NAMALWA (cell line): Measurements from ENCODE around the gene TMCC3.
A peak's percentile ranks its signal among the peaks of the same experiment; 100 is the strongest.

Experiments used
- DNase-seq: peaks from one replicate; pipeline ENCODE4 v3.0.0-alpha.2; 2015; ENCODE audit warnings: low spot score

TMCC3 gene

DNA sequence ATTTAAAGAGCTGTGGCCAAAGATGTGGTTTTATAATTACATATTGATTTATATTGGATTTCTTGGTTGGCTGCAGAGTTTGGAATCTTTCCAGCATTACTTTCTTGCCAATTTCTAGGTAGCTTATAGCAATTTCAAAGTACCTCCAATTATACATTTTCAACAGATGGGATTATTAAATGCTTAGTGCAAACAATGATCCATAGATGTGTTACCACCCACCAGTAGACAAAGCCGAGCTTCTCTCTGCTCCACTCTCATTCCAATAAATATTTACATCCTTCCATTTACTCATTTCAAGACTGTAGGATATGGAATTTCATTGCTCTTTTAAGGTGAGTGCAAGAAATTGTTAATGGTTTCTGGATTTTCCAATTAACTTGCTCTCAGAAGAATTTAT, 21.6 kb upstream of the TMCC3 start:
- no peak for DNase-seq

DNA sequence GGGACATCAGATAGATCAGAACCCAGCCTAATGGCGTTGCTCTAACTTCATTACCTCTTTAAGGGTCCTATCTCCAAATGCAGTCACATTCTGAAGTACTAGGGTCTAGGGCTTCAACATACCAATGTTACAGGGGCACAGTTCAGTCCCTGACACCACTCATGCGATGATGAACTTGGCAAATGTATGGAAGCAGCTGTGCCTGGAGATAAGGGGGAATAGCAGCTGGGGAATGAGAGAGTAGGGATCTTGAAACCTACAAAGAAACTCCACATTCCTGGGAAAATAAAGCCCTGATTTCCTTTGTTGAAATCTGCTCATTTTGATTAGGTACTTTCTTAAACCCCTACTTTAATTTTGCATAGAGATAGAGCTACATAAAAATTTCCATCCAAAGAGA, 20.5 kb upstream of the TMCC3 start:
- no peak for DNase-seq

DNA sequence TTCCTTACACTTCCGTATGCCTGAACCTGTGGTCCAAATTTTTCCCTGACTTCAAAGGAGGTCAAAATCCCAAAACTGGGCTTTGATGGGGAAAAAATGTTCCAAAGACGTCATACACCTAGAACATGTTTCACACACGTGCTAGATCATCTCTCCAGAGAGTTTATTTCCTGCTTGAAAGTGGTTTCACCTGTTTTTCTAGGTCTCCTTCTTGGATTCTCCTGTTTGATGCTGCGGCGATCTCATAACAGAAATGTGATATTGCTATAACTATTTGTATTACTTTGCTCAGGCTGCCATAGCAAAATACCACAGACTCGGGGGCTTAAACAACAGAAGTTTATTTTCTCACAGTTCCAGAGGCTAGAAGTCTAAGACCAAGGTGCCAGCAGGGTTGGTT, 19.7 kb upstream of the TMCC3 start:
- DNase-seq = no peak

DNA sequence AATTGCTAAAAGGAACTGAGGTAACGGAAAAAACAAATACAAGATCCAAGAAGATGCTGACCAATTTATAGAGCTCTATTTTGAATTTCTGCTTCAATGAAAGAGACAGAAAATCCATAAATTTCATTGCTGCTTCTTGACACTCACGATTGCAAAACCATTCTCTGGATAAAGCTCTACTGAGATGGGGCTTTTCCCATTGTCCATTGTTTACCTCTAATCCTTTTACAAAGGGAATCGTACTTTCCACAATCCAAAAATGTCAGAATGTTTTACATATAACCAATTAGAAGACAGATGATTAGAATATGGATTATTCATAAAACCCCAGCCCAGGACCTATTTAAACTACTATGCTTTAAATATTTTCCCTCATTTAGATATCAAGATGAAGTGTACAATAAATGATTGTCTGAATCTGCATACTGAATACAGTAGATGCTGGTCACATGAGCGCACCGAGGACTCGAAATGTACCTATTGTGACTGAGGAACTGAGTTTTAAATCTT, 16.7 kb upstream of the TMCC3 start:
- no peak for DNase-seq

DNA sequence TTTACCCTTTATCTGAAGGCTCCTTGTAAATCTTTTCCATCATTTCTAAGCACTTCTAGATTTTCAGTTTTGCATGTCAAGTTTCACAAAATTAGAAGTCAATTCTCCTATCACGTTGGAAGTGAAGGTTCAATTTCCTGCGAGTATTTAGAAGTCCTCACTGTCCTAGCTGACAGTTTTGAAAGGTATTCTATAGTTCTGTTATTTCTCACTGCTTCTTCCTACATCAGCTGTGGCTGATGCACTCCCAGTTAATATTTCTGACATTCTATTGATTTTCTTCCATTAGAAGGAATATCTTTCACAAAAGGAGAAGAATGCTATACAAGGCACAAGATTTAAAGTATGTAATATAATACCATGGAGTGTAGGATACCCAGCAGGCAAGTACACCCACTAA, 15.8 kb upstream of the TMCC3 start:
- no peak for DNase-seq

DNA sequence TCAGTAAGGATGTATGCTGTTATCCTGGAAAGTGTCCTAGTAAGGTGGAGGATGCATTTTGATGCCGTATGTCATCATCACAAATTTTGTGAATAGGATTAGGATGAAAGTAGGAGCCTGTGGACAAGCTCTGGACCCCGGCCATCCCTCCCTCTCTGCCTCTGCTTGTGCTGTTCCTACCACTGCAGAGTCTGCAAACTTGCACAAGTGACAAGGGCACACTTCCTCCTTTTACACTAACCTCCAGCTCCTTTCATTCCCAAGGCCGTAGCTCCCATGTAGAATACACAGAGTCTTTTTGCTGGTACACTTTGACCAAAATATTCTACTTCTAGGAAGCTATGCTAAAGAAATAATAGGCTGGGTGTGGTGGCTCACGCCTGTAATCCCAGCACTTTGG, 13.3 kb upstream of the TMCC3 start:
- DNase-seq = no peak

DNA sequence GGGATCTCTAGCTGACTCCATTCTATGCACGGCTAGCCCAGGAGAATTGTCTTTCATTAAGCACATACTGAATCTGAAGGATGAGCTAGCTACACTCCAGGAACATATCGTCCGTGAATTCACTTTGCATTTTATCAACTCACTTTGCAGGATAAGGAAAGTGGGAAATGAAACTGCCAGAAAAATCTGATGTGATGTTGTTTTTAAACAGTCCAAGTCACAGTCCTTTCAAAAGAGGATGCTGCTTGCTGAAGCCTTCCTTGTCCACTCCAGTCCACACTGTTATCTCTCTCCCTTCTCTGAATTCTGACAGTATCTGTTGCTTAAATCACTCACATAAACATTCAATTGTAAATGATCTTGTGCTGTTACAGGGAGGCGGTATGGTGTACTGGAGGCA, 12.7 kb upstream of the TMCC3 start:
- no peak for DNase-seq

DNA sequence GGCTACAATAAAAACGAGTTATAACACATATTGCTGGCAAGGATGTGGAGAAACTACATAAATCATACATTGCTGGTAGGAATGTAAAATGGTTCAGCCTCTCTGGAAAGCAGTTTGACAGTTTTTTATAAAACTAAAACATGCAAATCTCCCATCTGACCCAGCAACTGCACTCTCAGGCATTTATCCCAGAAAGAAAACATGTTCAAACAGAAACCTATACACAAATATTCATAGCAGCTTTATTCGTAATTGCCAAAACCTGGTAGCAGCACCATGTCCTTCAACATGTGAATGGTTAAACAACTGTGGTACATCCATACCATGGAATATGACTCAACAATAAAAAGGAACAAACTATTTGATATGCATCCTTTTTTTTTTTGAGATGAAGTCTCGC, 10.1 kb upstream of the TMCC3 start:
- DNase-seq = no peak

DNA sequence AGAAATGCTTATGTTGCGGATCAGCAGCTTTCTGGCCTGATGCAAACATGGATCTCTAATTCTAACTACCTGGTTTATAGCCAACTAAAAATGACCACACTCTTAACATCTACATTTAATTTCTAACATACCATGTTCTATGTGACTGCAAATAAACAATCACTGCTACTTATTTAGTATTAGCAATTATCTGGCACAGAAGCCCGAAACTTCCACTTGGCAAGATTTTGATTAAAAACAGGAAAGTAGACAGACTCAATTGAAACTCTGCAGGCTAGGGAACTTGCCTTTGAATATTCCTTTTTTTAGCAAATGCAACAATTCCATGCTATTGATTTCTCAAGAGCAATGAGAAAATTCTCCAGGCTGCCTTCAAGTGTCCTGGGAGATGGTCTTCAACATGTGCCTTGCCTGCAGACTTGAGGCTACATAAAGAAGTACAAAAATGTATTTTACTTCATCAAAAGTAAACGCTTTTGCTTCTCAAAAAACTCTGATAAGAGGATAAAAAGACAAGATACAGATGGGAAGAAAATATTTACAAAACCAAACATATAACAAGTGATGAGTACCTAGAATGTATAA, 9.1 kb upstream of the TMCC3 start:
- no peak for DNase-seq

DNA sequence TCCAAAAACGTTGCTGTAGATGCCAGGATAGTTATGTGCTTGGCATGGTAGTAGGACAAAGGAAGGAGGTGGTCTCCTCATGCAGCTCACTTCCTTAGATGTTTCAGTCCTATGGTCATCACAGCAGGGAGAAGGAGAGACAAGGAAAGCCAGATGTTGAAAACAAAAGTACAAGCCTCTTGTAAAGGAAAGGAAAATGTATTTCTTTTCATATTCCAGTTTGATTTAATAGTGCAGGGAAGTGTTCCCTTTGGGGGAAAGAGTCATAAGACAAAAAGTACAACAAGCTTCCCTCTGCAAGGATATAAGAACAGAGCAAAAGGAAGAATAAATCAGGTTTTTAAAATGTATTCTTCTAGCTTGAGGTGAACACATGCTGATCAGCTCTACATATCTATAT, 8.6 kb upstream of the TMCC3 start:
- DNase-seq = no peak

DNA sequence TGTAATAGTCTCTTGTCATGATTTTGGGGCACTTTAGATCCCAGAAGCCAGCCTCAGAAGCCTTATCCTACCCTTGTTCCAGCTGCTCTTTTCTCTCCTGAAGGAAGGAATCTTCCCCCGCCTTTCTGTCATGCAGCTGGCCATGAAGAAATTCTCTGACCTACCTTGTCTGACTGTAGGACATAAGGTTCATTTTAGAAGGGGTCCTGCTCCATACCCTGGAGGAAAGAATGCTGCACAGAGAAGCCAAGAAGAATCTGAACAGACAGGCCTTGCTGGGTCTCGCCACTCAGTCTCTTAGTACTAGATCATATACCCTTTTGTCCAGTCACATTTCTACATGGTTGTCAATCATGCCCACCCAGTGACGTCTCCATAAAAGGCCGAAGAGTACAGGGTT, 6.2 kb upstream of the TMCC3 start:
- DNase-seq = no peak

DNA sequence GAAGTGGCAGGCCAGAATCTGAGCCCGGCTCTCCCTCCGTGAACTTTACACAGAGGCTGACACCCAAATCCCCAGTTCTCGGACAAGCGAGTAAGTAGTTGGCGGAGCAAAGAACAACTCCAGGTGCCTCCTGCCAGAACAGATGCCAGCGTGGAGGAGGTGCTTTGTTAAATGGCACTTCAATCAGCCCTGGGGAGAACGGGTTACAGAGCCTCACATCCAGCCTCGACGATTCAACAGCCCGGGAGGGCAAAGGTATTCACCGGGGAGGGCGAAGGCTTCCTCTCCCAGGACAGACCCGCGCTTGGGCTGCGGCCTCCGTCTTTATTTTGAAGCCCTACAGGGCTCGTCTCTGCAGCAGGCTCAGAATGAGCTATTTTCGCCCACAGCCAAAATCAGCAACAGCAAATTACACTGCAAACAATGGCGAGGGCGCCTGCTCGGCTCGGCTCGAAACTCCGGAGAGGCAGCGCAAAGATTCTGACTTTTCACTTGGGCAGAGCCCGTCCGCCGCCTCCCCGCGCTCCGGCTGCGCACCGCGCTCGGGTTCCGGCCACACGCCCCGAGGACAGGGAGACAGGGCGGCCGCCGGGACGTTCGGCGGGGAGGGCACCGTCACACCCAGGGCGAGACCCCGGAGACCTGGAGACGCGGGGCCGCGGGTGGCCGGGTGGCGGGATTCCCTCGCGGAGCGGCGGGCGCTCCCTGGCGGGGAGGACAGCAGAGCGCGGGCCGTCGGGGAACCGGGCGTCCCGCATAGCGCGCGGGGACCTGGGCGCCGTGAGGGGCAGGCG, 811 bp downstream of the TMCC3 start:
- DNase-seq = no peak

DNA sequence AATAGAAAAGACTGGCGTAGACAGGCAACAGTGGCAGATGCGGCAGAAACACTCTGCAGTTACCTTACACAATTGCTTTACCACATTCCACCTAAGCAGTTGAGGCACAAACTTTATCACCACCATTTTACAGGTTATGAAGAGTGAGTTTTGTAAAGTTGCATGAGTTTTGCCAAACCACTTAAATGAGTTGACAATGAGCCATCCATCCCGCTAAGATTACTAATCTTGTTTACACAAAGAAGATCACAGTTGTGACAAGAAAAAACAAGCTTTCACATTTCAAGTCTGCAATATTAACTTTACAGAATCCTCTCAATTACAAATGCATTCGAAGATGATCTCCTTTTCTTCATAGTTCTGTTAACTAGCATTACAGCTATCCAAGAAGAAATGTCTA, 1.8 kb downstream of the TMCC3 start:
- DNase-seq = no peak

DNA sequence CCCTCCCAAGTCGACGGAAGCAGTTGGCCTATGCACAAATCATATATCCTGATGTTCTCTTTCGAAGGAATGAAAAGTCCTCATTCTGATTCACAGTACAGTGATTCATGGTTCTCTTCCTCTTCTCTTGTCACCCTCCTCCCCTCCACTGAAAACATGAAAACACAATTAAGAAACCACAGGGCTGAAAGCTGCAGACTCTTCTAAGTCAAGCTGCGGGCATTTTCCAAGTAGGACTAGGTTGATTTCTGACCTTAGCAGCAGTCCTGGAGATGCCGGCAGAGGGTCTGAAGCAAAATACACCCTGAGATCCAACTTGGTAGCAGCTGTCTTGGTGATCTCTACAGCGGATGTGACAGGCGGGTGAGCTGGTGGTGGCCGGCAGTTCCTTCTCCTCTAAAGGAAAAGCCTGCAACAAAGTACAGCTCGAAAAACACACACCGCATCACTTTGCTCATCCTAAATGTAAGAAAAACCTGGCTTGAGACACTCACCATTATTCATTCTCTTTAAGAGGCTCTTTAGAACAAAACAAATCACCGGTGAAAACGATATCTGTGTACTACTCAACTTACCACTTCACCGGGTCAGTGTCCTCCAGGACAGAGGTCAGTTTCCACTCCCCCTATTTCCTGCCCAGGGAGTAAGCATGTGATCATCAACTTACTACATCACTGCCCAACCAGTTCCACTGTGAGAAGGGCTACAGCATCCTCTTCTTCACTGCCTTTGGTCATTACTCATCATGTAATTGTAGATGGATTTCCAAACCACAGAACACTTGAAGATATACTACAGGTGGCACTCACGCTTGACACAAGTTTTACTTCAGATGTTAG, 6.0 kb downstream of the TMCC3 start:
- peak; percentile 22 for DNase-seq

DNA sequence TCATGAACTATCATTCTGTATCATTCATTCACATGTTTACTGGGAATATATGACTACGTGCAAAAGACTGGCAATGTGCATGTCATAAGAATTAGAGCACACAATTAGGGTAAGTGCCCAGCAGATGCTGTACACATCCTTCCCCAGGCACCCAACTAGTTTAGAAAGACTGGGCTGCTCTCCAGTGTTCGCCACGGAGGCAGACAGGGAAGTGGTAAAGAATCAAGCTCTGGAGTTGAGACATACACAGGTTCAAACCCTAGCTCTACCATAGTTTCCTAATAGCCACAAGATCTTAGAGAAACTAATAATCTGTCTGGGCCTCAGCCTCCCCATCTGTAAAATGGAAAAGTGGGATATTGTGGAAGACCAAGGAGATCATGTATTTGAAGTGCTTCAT, 6.8 kb downstream of the TMCC3 start:
- DNase-seq = no peak

DNA sequence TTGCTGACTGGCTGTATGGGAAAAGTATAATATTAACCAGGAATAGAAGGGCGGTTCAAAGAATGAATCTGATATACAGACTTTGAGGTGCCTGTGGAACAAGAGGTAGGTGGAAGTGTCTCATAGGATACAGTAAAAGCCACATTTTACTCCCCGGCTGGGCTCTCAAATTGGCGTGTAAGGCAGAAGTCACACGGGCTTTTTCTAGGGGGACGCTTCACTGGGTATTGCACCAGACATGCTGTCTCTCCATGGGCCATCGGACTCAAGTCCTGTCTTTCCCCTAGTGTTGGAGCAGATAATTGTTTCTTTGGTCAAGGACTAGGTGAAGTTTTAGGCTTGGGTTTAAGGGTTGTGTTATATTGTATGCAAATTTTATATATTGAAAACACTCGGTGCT, 9.1 kb downstream of the TMCC3 start:
- DNase-seq = no peak

DNA sequence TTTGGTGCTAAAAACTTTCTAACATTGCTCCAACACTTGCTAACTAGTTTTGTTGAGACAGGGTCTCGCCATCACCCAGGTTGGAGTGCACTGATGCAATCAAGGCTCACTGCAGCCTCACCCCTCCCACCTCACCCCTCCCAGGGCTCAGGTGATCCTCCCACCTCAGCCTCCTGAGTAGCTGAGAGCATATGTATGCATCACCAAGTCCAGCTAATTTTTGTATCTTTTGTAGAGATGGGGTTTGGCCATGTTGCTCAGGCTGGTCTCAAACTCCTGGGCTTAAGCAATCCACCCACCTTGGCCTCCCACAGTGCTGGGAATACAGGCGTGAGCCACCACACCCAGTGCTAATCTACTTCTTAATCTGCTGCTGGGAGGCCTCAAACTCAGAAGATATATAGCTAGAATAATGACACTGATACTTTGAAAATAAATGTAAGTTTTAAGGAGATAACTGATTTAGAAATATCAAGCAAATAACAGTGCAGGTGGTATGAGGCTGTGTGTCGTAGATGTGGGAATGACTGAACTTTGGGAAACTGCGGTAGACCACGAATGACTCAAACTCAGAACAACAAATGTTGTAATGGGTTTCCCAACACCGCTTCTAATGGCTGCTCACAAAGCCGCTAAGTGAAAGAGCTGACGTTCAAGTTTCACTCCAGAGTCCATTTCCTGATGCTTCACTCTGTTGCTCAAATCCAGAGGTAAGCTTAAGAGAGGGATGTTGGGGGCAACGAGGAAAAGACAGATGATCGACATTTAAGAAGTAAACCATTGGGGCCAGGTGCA, 10.0 kb downstream of the TMCC3 start:
- no peak for DNase-seq

DNA sequence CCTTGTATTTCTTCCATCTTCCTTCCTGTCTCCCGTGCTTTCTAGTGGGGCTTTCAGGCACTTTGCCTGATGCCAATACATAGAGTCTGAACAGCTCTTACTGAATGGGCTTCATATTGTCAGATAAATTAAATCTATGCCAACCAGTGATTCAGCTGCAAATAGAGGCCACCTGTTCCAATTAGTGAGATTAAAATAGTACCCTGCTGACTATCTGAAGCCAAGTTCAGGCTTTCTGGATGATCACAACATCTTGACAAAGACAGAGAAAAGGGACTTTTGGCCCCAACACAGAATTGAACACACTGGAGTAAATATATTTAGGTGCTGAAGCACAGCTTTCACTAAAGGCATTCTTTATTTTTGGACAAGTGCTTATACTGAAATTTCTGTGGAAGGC, 11.8 kb downstream of the TMCC3 start:
- no peak for DNase-seq

DNA sequence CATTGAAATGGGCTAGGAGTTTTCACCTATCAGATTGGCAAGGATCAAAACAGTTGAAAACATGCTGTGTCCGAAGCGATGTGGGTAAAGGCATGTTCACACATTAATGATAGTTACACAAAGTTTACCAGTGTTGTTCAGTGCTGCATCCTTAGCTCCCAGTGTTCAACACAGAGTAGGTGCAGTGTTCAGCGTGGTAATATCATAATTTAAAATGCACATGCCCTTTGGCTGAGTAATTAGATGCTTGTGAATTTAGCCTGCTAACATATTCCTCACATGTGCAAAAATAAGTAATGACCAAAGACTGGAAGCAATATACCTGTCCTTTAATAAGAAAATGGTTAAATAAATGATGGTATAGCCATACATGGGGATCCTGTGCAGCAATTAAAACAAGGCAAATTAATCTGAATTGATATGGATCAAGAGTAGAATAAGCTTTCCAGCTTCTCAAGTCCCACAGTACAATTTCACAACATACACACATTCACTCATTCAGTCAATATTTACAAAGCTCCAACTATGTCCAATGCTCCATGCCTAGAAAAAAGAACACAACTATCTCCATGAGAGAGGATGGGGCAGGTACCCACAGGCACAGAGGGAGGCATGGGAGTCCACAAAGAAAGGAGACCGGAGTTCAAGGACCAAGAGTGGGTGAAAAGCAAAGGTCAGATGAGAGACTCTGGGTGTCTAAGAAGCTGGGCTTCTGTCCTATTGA, 12.8 kb downstream of the TMCC3 start:
- no peak for DNase-seq

DNA sequence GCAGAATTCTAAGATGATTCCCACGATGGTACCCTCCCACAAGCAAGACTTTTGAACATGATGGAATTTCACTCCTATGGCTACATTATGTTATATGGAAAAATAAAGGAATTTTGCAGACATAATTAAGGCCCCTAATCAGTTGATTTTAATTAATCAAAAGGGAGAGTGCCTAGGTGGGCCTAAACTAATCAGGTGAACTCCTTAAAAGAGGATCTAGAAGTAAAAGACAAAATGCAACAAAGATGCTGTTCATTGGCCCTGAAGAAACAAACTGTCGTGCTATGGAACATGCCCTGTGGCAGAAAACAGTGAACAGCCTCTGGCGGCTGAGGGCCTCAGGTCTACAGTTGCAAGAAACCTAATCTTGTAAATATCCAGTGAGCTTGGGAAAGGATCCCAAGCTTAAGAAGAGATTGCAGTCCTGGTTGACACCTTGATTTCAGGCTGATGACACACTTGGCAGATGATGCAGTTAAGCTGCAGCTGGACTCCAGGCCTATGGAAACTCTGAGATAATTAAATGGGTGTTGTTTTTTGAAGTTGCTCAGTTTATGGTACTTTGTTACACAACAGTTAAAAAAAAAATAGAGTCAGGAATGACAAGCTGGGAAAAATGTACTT, 13.8 kb downstream of the TMCC3 start:
- DNase-seq = no peak

DNA sequence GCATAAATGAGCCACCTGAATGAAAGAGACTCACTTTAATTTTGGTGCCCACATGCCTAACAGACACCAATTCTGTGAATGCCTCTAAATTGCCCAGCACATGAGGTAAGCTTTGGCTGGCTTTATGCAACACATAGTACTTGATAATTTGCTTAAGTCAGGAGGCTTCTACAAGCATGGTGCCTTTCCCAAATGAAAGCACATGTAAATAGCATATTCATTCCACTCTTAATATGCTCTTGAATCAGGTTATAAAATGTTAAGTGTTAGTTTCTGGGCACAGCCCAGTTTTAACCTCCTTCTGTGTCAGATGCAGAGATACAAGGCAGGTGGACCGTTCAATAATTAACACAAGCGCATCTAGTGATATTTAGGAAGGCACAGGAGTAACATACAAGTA, 15.6 kb downstream of the TMCC3 start:
- DNase-seq = no peak
